ENCODE measurements around the gene GDPD5. TPM values are rescaled to one million over a fixed set of nuclear protein-coding genes. Genes with fewer than 3 reads are reported as not detected.

GDPD5 gene
- total and polyA plus RNA-seq, 9 of the 15 experiments (the other 6 are each of a cell fraction or from before 2014, with no cell fraction given): 0.32 to 27.3 (median 8.0) TPM

- no peak for TF ChIP-seq ZBTB12 (CRISPR knock-in tag; IDR thresholded peaks at IDR 0.05)
- no peak for TF ChIP-seq ZC3H4 (CRISPR knock-in tag; IDR thresholded peaks at IDR 0.05; ENCODE audit: borderline replicate concordance)
- TF ChIP-seq BMI1 (IDR thresholded peaks at IDR 0.05; ENCODE audit: low read length): no peak
- no peak for TF ChIP-seq MCM5 (IDR thresholded peaks at IDR 0.05; ENCODE audit: low read depth)
- TF ChIP-seq YY1 (IDR thresholded peaks at IDR 0.05; ENCODE audit: borderline replicate concordance in 1 of 3, control insufficient read depth in 1 of 3, extremely low read depth in 1 of 3, insufficient read depth in 3 of 3, insufficient read length in 1 of 3, insufficient replicate concordance in 2 of 3, low read depth in 1 of 3, low read length in 2 of 3): peak in 2 of 3 experiments; percentile 32 to 43
- TF ChIP-seq, protein P1, sequence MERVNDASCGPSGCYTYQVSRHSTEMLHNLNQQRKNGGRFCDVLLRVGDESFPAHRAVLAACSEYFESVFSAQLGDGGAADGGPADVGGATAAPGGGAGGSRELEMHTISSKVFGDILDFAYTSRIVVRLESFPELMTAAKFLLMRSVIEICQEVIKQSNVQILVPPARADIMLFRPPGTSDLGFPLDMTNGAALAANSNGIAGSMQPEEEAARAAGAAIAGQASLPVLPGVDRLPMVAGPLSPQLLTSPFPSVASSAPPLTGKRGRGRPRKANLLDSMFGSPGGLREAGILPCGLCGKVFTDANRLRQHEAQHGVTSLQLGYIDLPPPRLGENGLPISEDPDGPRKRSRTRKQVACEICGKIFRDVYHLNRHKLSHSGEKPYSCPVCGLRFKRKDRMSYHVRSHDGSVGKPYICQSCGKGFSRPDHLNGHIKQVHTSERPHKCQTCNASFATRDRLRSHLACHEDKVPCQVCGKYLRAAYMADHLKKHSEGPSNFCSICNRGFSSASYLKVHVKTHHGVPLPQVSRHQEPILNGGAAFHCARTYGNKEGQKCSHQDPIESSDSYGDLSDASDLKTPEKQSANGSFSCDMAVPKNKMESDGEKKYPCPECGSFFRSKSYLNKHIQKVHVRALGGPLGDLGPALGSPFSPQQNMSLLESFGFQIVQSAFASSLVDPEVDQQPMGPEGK (CRISPR knock-in tag; IDR thresholded peaks at IDR 0.05; ENCODE audit: borderline replicate concordance): no peak
- TF ChIP-seq HCFC1 (IDR thresholded peaks at IDR 0.05; ENCODE audit: low read depth, low read length): 0 out of 2 replicates have a peak, but pooled peaks have one; percentile 19
- no peak for TF ChIP-seq SAP30 (IDR thresholded peaks at IDR 0.05; ENCODE audit: borderline replicate concordance, insufficient read depth, low read depth, low read length, poor library complexity, severe bottlenecking)
- no peak for TF ChIP-seq RBM34 (IDR thresholded peaks at IDR 0.05; ENCODE audit: borderline replicate concordance, insufficient read depth, low read length)
- TF ChIP-seq KLF16 (IDR thresholded peaks at IDR 0.05): no peak
- TF ChIP-seq GABPB2 (CRISPR knock-in tag; conservative IDR thresholded peaks at IDR 0.05): no peak
- no peak for TF ChIP-seq ZSCAN29 (IDR thresholded peaks at IDR 0.05)
- TF ChIP-seq VEZF1 (CRISPR knock-in tag; IDR thresholded peaks at IDR 0.05): peak; percentile 49
- peak; percentile 74 for TF ChIP-seq MYC (IDR thresholded peaks at IDR 0.05; ENCODE audit: low read depth, low read length)
- no peak for TF ChIP-seq MYC (CRISPR knock-in tag; IDR thresholded peaks at IDR 0.05; ENCODE audit: borderline replicate concordance, low read depth)
- no peak for TF ChIP-seq ETS2 (tag; IDR thresholded peaks at IDR 0.05; ENCODE audit: borderline replicate concordance, poor library complexity, severe bottlenecking)
- TF ChIP-seq CLOCK (CRISPR knock-in tag; IDR thresholded peaks at IDR 0.05; ENCODE audit: borderline replicate concordance): no peak
- TF ChIP-seq CBFB (CRISPR knock-in tag; IDR thresholded peaks at IDR 0.05): 0 out of 2 replicates have a peak, but pooled peaks have one; percentile 17
- peak; percentile 45; the same call in 1 of the 2 replicates for TF ChIP-seq NFE2 (IDR thresholded peaks at IDR 0.05; ENCODE audit: low read depth)
- TF ChIP-seq CHD2 (IDR thresholded peaks at IDR 0.05; ENCODE audit: low read depth, low read length): no peak
- no peak for TF ChIP-seq MAFG (tag; conservative IDR thresholded peaks at IDR 0.05)
These were observed 38.3 kb upstream of the GDPD5 start (continued) for GRCh38 chr11:75563978-75564552.
